GM13976 (cell line): ENCODE measurements around the gene SPI1.
"Not testable (repeated sequence)": the region's sequence is repeated elsewhere in the genome, so short reads cannot be mapped to it uniquely, and the experiment has no call there.

Experiments used
- DNase-seq: peaks from one replicate; pipeline ENCODE4 v3.0.0; 2012; ENCODE audit warnings: low spot score
- in situ Hi-C: fragments of 300-500 bp; cut with MboI; formaldehyde crosslinking; loops from one replicate; pipeline ENCODE4 v1.12.0; 2022; ENCODE audit warnings: low sequenced_read_pairs, mixed read lengths, inconsistent platforms; ENCODE audit not compliant: unreplicated experiment
- TF ChIP-seq, protein P1 (sequence below): IDR thresholded peaks from 2 replicates; pipeline ENCODE4 v1.5.1; 2012; ENCODE audit warnings: borderline replicate concordance, mild to moderate bottlenecking; ENCODE audit not compliant: insufficient read depth; ENCODE audit errors: extremely low read depth, missing control alignments, control extremely low read depth

Gene SPI1

DNA sequence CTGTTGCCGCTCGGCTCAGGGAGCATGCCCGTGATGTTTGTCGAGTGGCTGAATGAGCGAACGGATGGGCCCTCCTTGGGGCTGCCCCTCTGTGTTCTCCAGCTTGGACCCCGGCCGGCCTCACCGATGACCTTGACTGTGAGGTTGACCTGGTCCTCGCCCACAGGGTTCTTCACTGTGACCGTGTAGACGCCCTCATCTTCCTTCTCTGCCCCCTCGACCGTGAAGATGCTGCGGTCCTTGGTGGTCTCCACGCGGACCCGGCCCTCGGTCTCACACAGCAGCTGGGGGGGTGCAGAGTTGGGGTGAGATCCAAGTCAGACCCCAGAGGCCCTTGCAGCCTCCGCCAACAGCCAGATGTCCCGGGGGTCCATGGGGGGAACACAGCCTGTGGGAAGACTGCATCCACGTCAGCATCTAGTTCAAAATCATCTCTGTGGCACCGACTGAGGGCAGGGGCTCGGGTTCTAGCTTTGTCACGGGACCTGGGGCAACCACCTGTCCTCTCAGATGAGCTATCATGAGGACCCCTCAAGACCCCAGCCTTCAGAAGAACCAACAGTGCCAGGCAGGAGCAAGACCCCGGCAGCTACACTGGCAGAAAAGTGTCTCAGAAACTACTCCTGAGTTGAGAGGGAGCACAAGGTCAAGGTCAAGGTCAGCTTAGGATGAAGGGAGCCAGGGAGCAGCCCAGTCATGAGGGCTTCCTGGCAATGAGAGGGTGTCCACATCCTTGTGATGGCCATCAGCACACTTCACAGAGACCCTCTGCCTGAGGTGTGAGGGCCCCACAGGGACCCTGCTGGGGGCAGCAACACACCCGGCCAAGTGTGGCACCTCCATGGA, 39.7 kb downstream of the SPI1 start:
- DNase-seq = no peak
- TF ChIP-seq, protein P1, sequence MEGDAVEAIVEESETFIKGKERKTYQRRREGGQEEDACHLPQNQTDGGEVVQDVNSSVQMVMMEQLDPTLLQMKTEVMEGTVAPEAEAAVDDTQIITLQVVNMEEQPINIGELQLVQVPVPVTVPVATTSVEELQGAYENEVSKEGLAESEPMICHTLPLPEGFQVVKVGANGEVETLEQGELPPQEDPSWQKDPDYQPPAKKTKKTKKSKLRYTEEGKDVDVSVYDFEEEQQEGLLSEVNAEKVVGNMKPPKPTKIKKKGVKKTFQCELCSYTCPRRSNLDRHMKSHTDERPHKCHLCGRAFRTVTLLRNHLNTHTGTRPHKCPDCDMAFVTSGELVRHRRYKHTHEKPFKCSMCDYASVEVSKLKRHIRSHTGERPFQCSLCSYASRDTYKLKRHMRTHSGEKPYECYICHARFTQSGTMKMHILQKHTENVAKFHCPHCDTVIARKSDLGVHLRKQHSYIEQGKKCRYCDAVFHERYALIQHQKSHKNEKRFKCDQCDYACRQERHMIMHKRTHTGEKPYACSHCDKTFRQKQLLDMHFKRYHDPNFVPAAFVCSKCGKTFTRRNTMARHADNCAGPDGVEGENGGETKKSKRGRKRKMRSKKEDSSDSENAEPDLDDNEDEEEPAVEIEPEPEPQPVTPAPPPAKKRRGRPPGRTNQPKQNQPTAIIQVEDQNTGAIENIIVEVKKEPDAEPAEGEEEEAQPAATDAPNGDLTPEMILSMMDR = no peak
- in situ Hi-C loops = no loop called here

DNA sequence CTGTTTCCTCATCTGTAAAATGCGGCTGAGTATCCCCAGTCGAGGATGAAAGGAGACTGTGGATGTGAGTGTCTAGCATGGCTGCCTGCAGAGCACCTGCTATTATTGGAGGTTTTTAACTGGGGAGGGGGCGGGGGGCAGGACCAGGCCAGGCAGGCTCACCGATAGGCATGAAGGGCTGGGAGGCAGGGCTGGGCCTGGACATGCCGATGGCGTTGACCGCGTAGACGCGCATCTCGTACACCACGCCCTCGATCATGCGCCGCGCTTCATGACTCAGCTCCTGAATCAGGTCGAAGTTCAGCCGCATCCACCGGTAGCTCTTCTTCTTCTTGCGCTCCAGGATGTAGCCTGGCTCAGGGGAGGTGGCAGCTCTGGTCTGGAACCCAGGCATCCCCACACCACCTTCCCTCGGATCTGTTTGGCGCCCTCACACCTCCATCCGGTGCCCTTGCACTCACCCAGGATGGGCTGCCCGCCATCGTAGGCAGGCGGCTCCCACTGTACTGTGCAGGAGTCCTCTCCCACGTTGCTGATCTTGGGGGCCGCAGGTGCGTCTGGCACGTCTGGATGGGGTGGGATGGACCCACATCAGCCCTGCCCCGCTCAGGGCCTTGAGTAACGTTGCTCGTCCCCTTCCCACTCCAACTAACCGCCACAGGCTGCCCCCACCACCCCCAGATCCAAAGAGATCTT, 41.0 kb downstream of the SPI1 start:
- DNase-seq = no peak
- in situ Hi-C loops = no loop called here
- TF ChIP-seq, protein P1 = no peak

DNA sequence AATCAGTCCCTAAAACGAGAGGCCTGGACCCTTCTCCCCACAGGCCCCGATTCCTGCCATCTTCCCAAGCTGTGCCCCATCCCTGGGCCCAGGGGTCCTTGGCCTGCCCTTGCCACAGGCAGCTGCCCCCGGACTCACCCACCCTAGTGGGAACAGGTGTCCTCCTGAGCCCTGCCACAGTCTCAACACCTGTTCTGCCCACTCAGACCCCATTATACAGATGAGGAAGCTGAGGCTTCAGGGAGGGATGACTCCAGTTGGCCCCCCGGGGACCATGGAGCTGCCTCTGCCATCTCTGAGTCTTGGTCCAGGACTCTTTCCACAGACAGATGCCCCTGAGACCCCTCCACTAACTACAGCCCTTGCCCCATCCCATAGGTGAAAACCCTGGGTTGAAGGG, 41.8 kb downstream of the SPI1 start:
- in situ Hi-C loops = no loop called here
- no peak for DNase-seq
- TF ChIP-seq, protein P1 = no peak

DNA sequence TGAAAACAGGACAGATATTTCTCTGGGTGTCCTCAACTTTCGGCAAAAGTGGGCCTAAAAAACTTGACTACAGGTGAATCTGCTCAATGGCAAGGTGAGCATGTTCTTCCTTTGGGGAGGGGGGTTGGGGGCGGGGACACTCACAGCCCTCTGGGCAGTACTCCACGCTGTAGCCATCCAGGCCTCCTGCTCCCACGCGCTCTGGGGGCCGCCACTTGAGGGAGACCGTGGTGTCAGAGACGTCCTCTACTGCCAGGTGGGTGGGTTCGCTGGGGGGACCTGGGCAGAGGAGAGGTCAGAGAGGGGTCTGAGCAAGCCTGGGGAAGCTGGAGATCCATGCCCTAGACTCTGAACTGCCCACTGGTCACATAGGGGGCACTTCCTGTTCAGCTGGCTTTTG, 42.6 kb downstream of the SPI1 start:
- TF ChIP-seq, protein P1 = no peak
- in situ Hi-C loops = no loop called here
- no peak for DNase-seq

DNA sequence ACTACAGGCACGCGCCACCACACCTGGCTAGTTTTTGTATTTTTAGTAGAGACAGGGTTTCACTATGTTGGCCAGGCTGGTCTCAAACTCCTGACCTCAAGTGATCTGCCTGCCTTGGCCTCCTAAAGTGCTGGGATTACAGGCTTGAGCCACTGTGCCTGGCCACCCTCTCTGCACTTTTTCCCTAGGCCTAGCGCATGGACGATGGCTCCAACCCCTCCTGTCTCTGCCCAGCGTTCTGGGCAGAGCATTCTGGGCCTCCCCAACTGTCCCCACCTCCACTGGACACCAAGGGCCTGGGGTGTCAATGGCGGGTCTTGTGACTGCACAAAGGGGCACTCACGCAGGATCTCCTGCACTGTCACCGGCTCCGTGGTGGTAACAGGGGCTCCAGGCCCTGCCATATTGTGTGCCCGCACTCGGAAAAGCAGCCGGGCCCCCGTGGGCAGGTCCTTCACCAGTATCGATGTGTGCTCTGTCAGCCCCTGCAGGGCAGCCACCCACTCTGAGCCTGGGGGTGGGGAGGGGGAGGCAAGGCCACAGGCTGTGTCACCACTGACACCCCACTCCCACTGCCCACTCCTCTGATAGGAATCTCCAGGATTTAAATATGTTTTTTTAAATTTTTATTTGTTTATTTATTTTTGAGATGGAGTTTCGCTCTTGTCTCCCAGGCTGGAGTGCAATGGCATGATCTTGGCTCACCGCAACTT, 43.5 kb downstream of the SPI1 start:
- in situ Hi-C loops, DNase-seq: not testable (repeated sequence)

DNA sequence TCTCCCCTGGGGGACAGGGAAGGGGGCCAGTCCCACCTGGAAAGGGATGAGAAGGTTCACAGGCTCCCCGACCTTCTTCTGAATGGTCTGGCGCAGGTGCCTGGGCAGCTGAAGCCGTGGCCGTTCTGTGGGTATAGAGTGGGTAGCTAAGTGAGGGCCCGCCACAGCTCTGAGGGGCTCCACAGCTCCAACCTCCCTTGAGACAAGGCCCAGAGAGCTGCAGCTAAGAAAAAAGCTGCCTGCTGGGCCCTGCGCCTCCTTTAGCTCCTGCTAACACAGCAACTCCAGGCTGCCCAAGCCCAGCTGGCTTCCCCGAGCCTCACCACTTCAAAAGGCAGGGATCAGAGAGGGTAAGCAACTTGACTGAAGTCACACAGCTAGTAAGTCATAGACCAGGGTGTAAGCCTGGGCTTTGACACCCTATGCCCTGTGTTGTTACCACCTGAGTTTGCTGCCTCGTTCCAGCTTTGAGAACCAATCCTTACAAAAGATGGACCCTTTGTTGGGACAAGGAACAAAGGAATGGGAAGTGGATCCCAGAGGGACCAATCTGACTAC, 44.4 kb downstream of the SPI1 start:
- TF ChIP-seq, protein P1 = no peak
- DNase-seq = no peak
- in situ Hi-C loops = no loop called here

DNA sequence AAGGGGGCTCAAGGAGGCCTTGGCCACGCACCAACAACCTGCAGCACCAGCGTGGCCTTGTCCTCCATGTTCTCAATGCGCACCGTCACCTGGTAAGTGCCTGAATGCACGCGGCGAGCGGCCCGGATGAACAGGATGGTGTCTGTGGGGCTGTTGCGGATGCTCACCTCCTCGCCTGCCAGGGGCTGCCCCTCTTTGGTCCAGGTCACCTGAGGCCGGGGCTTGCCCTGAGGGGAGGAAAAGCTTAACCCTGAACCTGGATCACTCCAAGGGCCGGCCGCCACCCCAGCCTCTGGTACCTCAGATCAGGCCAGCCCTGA, 44.9 kb downstream of the SPI1 start:
- TF ChIP-seq, protein P1 = no peak
- DNase-seq = no peak
- in situ Hi-C loops = no loop called here
